GM10248 (cell line): Measurements from ENCODE around the gene RBM19.

Source experiments
- CTCF ChIA-PET: fragments of 300-600 bp; sonication (Branson Sonifier 250); formaldehyde crosslinking; extraction: SDS; loops from one replicate; lab custom pipeline; 2021; ENCODE audit warnings: antibody characterized with exemption; lab: Yijun Ruan, JAX
- POLR2A ChIA-PET: fragments of 350-650 bp; sonication (Branson Sonifier 250); formaldehyde crosslinking; extraction: SDS; loops from one replicate; lab custom pipeline; 2020; ENCODE audit warnings: antibody characterized with exemption; lab: Yijun Ruan, JAX
- DNase-seq: peaks from one replicate; pipeline ENCODE4 v3.0.0; 2012; ENCODE audit errors: extremely low spot score
- CTCF ChIP-seq: IDR thresholded peaks from 2 replicates; pipeline ENCODE4 v1.5.1; 2012; ENCODE audit warnings: mild to moderate bottlenecking, low read depth; ENCODE audit errors: extremely low read depth, missing control alignments, control extremely low read depth

RBM19 gene

GRCh38 chr12:113891739-113892520 lies 74.2 kb downstream of the RBM19 start:
- CTCF ChIA-PET, result no interaction called here
- no peak for TF ChIP-seq CTCF
- no peak for DNase-seq
- POLR2A ChIA-PET, result no interaction called here

- POLR2A ChIA-PET, result no interaction called here
- CTCF ChIA-PET, result no interaction called here
- no peak for TF ChIP-seq CTCF
- DNase-seq, result no peak
Observed at GRCh38 chr12:113891167-113891692, 74.9 kb downstream of the RBM19 start.

- POLR2A ChIA-PET, result no interaction called here
- TF ChIP-seq CTCF, result no peak
- no peak for DNase-seq
- CTCF ChIA-PET, result no interaction called here
Observed at GRCh38 chr12:113889891-113890581, 76.1 kb downstream of the RBM19 start.

GRCh38 chr12:113889076-113889475 lies 77.0 kb downstream of the RBM19 start:
- ChIA-PET POLR2A (no interaction called here), CTCF (no interaction called here)
- no peak for TF ChIP-seq CTCF
- no peak for DNase-seq

- no peak for TF ChIP-seq CTCF
- ChIA-PET POLR2A (no interaction called here), CTCF (interaction anchor here (0.8 kb wide), 1 partner anchor 29 kb away, joined by 3 read pairs; no protein-coding TSS in a partner anchor)
- no peak for DNase-seq
Observed at GRCh38 chr12:113888435-113888834, 77.7 kb downstream of the RBM19 start.

- TF ChIP-seq CTCF, result no peak
- ChIA-PET CTCF (interaction anchor here (0.8 kb wide), 1 partner anchor 30 kb away, joined by 3 read pairs; no protein-coding TSS in a partner anchor), POLR2A (no interaction called here)
- no peak for DNase-seq
Observed at GRCh38 chr12:113887906-113888305, 78.2 kb downstream of the RBM19 start.
